ENCODE data around the gene RHOXF2. TPM values are rescaled to one million over a fixed set of nuclear protein-coding genes. Genes with fewer than 3 reads are reported as not detected.
"Not testable (repeated sequence)": the region's sequence is repeated elsewhere in the genome, so short reads cannot be mapped to it uniquely, and the experiment has no call there.

Gene RHOXF2
- total RNA-seq, result not detected

- DNase-seq, result not testable (repeated sequence)
Measured at GRCh38 chrX:120158313-120158712, at the start of gene RHOXF2. Gene RHOXF2, plus strand, starts transcription at chrX:120158613. Its CDS starts 138 bp downstream, at chrX:120158751.

- no peak for DNase-seq
Measured at GRCh38 chrX:120109378-120109777, 49.0 kb upstream of the RHOXF2 start.

GRCh38 chrX:120111611-120112010 is 46.8 kb upstream of the RHOXF2 start:
- no peak for DNase-seq

- DNase-seq, result no peak
Measured at GRCh38 chrX:120115438-120115963, 42.9 kb upstream of the RHOXF2 start, which contains the start of gene RHOXF1. Gene RHOXF1, minus strand, starts transcription at chrX:120115913. Its CDS starts 51 bp downstream, at chrX:120115862.

- DNase-seq, result no peak
Measured at GRCh38 chrX:120120223-120120622, 38.2 kb upstream of the RHOXF2 start.

GRCh38 chrX:120125444-120125843 is 33.0 kb upstream of the RHOXF2 start:
- no peak for DNase-seq

- not testable (repeated sequence) for DNase-seq
Measured at GRCh38 chrX:120128306-120128846, 30.0 kb upstream of the RHOXF2 start.

GRCh38 chrX:120136128-120136527 is 22.3 kb upstream of the RHOXF2 start:
- no peak for DNase-seq

- DNase-seq, result no peak
Measured at GRCh38 chrX:120136840-120137239, 21.6 kb upstream of the RHOXF2 start.

GRCh38 chrX:120137439-120137838 is 21.0 kb upstream of the RHOXF2 start:
- no peak for DNase-seq

- DNase-seq, result no peak
Measured at GRCh38 chrX:120140293-120140981, 18.0 kb upstream of the RHOXF2 start.

- no peak for DNase-seq
Measured at GRCh38 chrX:120144178-120144844, 14.1 kb upstream of the RHOXF2 start.

GRCh38 chrX:120145295-120145925 is 13.0 kb upstream of the RHOXF2 start:
- DNase-seq, result no peak

GRCh38 chrX:120146323-120146722 is 12.1 kb upstream of the RHOXF2 start:
- DNase-seq, result not testable (repeated sequence)

- no peak for DNase-seq
Measured at GRCh38 chrX:120147537-120147936, 10.9 kb upstream of the RHOXF2 start.

- DNase-seq, result not testable (repeated sequence)
Measured at GRCh38 chrX:120150109-120150744, 8.2 kb upstream of the RHOXF2 start.

GRCh38 chrX:120159086-120159485 is 673 bp downstream of the RHOXF2 start:
- DNase-seq, result not testable (repeated sequence)

GRCh38 chrX:120193254-120193653 is 34.8 kb downstream of the RHOXF2 start:
- DNase-seq, result not testable (repeated sequence)

- DNase-seq, result not testable (repeated sequence)
Measured at GRCh38 chrX:120193720-120194119, 35.3 kb downstream of the RHOXF2 start.

GRCh38 chrX:120195786-120196185 is 37.4 kb downstream of the RHOXF2 start:
- not testable (repeated sequence) for DNase-seq

- DNase-seq, result not testable (repeated sequence)
Measured at GRCh38 chrX:120196626-120197283, 38.3 kb downstream of the RHOXF2 start.

- DNase-seq, result no peak
Measured at GRCh38 chrX:120200851-120201250, 42.4 kb downstream of the RHOXF2 start.
